HT-29 (cell line): ENCODE data around the gene CDH6. TPM values are rescaled to one million over a fixed set of nuclear protein-coding genes. Genes with fewer than 3 reads are reported as not detected.
"Not testable (repeated sequence)": the region's sequence is repeated elsewhere in the genome, so short reads cannot be mapped to it uniquely, and the experiment has no call there.

Source experiments
- DNase-seq: peaks from one replicate; pipeline ENCODE4 v3.0.0-alpha.2; 2015; ENCODE audit warnings: low spot score
- total RNA-seq: library from RNA; depleted of rRNA; stranded (reverse); fragments of >200 nt; shearing (Covaris generic); gene quantifications from 2 replicates; pipeline ENCODE4 v1.2.3, GENCODE V29; 2014

CDH6 gene
- total RNA-seq, 1 experiment from 2014 or later: not detected

DNA sequence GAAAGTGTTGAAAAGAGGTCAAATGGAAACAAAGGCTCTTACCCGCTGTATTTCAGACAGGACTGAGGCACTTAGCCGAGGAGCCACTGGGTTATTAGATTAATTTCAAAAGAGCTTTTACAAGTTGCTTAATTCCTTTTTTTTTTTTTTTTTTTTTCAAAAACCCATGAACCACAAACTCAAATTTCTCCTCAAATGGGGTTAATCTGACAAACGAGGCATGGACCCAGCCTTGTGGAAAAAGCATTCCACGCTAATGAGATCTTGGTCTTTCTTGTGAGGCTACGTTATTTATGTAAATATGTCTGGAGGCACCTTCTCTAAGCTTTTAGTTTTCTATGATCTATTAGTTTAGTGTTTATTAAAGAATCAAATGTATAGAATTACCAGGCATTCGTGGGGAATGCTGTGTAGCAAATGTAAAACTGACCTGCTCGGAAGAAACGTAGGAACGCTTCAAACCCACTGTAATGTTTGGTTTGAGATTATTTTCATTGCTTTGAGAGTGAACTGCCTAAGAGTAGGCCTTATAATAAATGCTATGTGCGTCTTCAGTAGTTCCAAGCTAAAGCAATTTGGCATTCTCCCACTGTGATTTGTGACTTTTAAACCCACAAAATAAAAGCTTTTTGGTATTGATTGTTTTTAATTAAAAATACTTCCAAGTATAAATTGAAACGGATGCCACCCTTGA lies 134.7 kb downstream of the CDH6 start:
- DNase-seq: no peak

GRCh38 chr5:31329715-31330114 lies 136.2 kb downstream of the CDH6 start:
- DNase-seq: no peak

DNA sequence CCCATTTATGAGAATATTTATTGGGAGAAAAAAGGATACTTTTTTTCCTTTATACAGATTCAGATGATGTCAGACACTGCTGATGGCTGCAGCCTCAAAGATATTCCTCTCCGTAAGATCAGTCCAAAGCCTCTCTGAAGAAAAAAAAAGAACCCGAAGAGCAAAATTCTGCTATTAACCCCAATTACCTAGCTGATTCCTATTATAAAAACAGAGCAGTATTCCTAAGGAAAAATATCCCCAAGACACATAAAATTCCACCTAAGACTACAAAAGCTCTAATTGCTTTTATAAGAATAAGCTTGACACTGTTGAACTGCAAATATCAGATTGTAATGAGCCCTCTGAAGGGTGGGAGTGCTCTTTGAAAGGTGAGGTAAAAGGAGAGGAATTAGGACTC lies 138.7 kb downstream of the CDH6 start:
- no peak for DNase-seq

- no peak for DNase-seq
These were observed 140.0 kb downstream of the CDH6 start for GRCh38 chr5:31333475-31333874.

GRCh38 chr5:31334061-31334860 lies 140.8 kb downstream of the CDH6 start:
- no peak for DNase-seq

DNA sequence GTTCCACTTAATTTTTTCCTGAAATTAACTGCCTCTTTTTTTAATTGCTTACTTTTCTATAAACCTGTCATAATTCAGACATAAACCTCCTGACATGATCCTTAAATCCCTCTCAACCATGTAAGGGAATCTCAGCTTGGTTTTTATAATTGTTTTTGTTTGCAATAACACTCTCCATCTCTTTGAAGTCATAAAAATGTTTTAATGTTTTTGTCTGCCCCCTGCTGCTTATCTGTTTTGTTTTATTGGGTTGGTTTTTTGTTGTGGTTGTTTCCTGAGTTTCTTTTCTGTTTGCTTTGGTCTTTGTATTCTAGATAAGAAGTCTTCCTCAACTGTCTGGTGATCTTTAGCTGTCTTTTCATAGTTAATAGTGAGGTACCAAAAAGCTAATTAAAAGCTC lies 142.0 kb downstream of the CDH6 start:
- no peak for DNase-seq

- no peak for DNase-seq
These were observed 150.5 kb downstream of the CDH6 start for GRCh38 chr5:31343946-31344345.

- DNase-seq: no peak
These were observed 153.5 kb downstream of the CDH6 start for GRCh38 chr5:31346896-31347551.

DNA sequence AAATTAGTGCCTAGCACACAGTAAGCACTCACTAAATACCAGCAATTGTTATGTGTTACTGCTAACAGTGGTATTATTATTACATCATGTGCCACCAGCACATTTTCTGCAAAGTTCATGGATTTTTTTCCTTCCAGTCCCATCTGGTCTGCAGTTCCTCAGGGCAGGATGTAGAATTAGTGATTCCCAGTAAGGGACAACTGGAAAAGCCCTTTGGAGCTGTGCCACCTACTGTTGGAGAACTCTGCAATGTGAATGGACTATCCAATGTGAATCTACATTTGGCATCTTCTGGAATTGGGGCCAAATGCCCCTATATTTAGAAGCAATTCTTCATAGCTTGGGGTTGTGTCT lies 154.0 kb downstream of the CDH6 start:
- DNase-seq: no peak

- DNase-seq: no peak
These were observed 156.9 kb downstream of the CDH6 start for GRCh38 chr5:31350395-31350794.

DNA sequence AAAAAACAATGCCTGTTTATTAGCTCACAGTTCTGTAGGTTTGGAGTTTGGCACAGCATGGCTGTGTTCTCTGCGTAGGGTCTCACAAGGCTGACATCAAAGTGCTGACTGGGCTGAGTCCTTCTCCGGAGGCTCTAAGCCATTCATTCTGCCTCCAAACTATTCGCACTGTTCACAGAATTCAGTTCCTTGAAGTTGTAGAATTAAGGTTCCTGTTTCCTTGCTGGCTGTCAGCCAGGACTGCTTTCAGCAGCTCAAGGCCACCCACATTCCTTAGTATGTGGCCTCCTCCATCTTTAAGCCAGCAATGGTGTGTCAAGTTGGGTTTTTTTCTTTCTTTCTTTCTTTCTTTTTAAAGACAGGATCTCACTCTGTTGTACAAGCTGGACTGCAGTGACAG lies 161.9 kb downstream of the CDH6 start:
- DNase-seq: no peak

- DNase-seq: no peak
These were observed 163.6 kb downstream of the CDH6 start for GRCh38 chr5:31357038-31357437.

- no peak for DNase-seq
These were observed 166.4 kb downstream of the CDH6 start for GRCh38 chr5:31359839-31360238.

DNA sequence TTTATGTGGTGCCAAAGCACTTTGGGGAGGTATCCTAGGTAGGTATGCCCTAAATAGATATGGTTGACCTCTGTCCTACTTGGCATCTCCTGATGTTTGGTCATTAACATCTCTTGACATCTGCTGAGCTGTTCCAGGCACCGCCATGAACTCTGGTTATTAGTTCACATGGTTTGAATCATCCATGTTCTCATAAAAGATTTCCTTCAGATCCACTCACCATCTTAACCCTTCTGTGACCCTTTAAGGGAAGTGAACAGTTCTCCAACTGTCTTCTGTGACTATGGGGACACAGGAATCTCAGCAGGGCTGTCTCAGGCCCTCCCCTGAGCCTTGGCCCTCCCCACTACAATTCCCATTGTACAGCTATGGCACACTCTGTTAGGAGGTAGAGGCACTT lies 167.7 kb downstream of the CDH6 start:
- peak; percentile 13 for DNase-seq

GRCh38 chr5:31361704-31362528 lies 168.4 kb downstream of the CDH6 start:
- DNase-seq: not testable (repeated sequence)

DNA sequence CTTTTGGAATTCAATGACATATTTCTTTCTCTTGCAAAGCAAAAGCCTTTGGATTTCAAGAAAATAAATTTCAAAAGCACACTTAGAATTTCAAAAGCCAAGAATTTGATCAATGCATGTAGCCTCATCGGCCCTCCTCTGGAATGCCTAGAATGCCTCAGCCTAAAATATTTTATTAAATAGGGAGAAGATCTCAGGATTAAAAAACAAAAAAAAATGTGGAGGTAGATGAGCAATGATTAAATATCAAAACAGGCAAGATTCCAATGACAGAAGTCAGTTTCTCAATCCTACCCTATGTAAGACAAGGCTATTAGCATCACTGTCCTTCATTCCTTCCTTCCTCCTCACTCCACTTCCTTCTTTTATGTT lies 169.0 kb downstream of the CDH6 start:
- no peak for DNase-seq

GRCh38 chr5:31362931-31363568 lies 169.6 kb downstream of the CDH6 start:
- DNase-seq: no peak

- DNase-seq: no peak
These were observed 171.6 kb downstream of the CDH6 start for GRCh38 chr5:31364881-31365636.

GRCh38 chr5:31365776-31366175 lies 172.3 kb downstream of the CDH6 start:
- no peak for DNase-seq

GRCh38 chr5:31366941-31367340 lies 173.5 kb downstream of the CDH6 start:
- no peak for DNase-seq

- no peak for DNase-seq
These were observed 178.6 kb downstream of the CDH6 start for GRCh38 chr5:31372124-31372523.
